Esophagus squamous epithelium (tissue), 4 donors: ENCODE data around the gene TBC1D13.

ENCODE experiments used
- POLR2A ChIP-seq, 4 donors: fragments of 450-650 bp; IDR thresholded peaks; one replicate each; pipeline ENCODE4 v1.6.1; 2017; ENCODE audit warnings: antibody characterized with exemption in 4 of 4, mild to moderate bottlenecking in 4 of 4, moderate library complexity in 3 of 4
- TF ChIP-seq, protein P1 (sequence below), 6 experiments: fragments of 450-650 bp in 4 of 6; fragments of 200-600 bp in 2 of 6; sonication (generic) in 2 of 6; IDR thresholded peaks; one replicate each; pipeline ENCODE4 v1.5.1; 2016 to 2019; ENCODE audit warnings: antibody characterized with exemption in 6 of 6, mild to moderate bottlenecking in 4 of 6, moderate library complexity in 4 of 6

DNA sequence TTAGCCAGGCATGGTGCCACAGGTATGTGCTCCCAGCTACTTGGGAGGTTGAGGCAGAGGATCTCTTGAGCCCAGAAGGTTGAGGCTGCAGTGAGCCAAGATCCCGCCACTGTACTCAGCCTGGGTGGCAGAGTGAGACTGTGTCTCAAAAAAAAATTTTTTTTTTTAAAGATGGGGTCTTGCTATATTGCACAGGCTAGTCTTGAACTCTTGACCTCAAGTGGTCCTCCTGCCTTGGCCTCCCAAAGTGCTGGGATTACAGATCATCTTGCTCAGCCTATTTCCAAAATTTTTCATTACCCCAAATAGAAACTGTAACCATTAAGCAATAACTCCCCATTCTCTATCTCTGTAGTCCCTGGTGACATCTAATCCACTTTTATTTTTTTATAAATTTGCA, 4.4 kb upstream of the TBC1D13 start:
- TF ChIP-seq, protein P1, sequence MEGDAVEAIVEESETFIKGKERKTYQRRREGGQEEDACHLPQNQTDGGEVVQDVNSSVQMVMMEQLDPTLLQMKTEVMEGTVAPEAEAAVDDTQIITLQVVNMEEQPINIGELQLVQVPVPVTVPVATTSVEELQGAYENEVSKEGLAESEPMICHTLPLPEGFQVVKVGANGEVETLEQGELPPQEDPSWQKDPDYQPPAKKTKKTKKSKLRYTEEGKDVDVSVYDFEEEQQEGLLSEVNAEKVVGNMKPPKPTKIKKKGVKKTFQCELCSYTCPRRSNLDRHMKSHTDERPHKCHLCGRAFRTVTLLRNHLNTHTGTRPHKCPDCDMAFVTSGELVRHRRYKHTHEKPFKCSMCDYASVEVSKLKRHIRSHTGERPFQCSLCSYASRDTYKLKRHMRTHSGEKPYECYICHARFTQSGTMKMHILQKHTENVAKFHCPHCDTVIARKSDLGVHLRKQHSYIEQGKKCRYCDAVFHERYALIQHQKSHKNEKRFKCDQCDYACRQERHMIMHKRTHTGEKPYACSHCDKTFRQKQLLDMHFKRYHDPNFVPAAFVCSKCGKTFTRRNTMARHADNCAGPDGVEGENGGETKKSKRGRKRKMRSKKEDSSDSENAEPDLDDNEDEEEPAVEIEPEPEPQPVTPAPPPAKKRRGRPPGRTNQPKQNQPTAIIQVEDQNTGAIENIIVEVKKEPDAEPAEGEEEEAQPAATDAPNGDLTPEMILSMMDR (IDR thresholded peaks at IDR 0.05) = no peak
- no peak for TF ChIP-seq POLR2A (IDR thresholded peaks at IDR 0.05)
